HEK293 (cell line): ENCODE results near the gene RDX.

Experiments used
- CTCF ChIP-seq: fragments of 450-650 bp; formaldehyde crosslinking; IDR thresholded peaks from 2 replicates; pipeline ENCODE4 v1.5.1; 2016; ENCODE audit warnings: missing biosample characterization, missing genetic modification characterization
- ZNF529 ChIP-seq: fragments of 450-650 bp; formaldehyde crosslinking; IDR thresholded peaks from 2 replicates; pipeline ENCODE4 v1.5.1; 2017; ENCODE audit warnings: missing genetic modification characterization, missing biosample characterization; ENCODE audit not compliant: insufficient replicate concordance
- ZNF600 ChIP-seq: fragments of 450-650 bp; formaldehyde crosslinking; IDR thresholded peaks from 2 replicates; pipeline ENCODE4 v1.5.1; 2016; ENCODE audit warnings: missing biosample characterization, missing genetic modification characterization
- TF ChIP-seq, protein P1 (sequence below): fragments of 450-650 bp; formaldehyde crosslinking; IDR thresholded peaks from 2 replicates; pipeline ENCODE4 v1.5.1; 2016; ENCODE audit warnings: missing biosample characterization, missing genetic modification characterization

DNA sequence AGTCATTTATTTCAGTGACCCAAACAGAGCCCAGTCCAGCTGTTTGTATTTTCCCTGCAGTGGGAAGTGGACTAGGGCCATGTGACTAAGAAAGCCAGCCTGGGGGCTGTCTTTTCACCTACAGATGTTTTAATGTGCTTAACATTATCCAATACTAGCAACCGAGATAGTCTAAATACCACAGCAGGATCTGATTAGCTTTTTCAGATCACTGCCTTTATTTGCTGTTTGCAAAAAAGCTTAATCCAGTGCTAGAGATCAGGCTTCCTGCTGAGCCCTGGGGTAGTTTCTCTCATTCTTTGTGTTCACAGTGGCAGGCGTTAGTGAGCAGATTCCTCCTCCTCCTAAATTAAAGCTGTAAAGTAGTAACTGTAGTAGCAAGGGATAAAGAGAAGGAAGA lies 168.3 kb downstream of the RDX start:
- TF ChIP-seq ZNF600 (tag by site-specific recombination) = no peak
- no peak for TF ChIP-seq CTCF (tag by site-specific recombination)
- TF ChIP-seq, protein P1, sequence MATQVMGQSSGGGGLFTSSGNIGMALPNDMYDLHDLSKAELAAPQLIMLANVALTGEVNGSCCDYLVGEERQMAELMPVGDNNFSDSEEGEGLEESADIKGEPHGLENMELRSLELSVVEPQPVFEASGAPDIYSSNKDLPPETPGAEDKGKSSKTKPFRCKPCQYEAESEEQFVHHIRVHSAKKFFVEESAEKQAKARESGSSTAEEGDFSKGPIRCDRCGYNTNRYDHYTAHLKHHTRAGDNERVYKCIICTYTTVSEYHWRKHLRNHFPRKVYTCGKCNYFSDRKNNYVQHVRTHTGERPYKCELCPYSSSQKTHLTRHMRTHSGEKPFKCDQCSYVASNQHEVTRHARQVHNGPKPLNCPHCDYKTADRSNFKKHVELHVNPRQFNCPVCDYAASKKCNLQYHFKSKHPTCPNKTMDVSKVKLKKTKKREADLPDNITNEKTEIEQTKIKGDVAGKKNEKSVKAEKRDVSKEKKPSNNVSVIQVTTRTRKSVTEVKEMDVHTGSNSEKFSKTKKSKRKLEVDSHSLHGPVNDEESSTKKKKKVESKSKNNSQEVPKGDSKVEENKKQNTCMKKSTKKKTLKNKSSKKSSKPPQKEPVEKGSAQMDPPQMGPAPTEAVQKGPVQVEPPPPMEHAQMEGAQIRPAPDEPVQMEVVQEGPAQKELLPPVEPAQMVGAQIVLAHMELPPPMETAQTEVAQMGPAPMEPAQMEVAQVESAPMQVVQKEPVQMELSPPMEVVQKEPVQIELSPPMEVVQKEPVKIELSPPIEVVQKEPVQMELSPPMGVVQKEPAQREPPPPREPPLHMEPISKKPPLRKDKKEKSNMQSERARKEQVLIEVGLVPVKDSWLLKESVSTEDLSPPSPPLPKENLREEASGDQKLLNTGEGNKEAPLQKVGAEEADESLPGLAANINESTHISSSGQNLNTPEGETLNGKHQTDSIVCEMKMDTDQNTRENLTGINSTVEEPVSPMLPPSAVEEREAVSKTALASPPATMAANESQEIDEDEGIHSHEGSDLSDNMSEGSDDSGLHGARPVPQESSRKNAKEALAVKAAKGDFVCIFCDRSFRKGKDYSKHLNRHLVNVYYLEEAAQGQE (tag by site-specific recombination) = no peak
- no peak for TF ChIP-seq ZNF529 (tag by site-specific recombination)
